Germinal center (tissue), 1 donor: Measurements from ENCODE around the gene NAV2.

ENCODE experiments used
- DNase-seq: peaks from one replicate; pipeline ENCODE4 v3.0.0; 2012; ENCODE audit warnings: mixed read lengths, low spot score

NAV2 gene

DNA sequence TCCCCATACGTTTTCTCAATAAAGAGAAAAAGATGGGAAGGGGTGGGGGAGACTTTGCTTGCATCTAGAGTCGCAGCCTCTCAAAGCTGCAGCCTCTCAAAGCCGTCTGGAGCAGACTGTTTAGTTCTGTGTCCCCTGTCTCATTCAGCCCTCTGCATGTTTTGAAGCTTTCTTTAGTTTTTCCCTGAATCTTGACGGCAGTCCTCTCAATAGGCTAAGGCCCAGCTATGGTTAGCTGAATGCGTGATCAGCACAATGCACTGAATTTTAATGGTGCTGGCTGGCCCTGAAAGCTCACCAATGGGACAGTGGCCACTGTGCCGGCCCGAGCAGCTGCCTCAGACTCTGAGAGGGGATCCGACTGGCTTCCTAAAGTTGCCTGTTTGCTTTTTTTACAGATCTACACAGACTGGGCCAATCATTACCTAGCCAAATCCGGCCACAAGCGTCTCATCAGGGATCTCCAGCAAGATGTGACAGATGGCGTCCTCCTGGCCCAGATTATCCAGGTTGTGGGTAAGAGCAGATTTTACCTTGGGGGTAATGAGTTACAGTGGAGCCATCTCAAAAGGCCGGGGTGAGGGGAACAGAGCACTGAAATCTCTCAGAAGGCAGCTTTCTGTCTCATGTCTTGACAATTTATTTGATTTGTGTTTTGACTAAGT, 119.6 kb downstream of the NAV2 start:
- DNase-seq = no peak

DNA sequence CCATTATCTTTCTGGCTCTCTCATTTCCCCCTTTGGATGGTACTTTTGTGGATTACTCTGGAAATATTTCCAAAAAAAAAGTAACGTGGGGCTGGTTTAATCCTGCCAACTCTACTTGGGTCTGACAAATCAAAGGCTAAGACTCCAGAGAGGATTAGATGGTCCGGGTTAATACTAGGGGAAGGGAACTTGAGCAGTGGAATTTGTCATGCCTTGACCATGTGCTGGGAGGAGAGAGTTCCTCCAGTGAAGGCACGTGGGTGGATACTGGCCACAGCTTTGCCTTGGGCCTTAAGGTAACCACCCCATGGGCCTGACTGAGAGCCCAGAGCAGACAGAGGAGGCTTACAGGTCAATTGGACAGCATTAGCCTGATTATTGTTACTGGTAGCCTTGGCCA, 120.3 kb downstream of the NAV2 start:
- no peak for DNase-seq

GRCh38 chr11:19834771-19835170, 122.1 kb downstream of the NAV2 start:
- no peak for DNase-seq

DNA sequence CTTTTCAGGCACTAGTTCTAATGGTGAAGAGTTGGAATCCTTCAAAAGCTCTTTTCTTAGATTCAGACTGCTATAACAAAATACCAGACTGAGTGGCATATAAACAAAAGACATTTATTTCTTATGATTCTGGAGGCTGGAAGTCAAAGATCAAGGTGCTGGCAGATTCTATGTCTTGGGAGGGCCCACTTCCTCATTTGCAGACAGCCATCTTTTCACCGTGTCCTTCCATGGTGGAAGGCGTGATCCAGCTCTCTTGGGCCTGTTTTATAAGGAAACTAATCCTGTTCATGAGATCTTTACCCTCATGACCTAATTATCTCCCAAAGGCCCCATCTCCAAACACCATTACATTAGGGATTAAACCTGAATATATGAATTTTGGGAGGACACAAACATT, 124.0 kb downstream of the NAV2 start:
- DNase-seq = no peak

- DNase-seq = no peak
Observed at GRCh38 chr11:19838994-19839768, 126.5 kb downstream of the NAV2 start.

GRCh38 chr11:19840961-19841360, 128.3 kb downstream of the NAV2 start:
- DNase-seq = no peak

DNA sequence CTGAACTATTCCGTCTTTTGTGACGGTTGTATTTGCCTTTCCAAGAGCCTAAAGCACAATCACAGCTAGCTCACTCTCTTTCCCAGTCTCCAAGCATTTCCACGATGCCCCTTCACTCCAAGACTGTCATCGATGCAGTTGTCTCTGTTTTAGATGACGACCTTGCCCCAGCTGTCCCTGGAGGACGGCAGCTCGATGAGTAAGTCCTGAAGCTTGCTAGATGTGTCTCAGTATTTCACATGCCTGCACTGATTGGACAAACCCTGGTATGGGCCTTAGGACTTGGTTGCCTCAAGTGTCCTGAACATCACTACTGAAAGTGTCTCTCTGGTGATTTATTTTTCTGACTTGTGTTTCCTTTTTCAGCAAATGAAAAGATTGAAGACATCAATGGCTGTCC, 129.9 kb downstream of the NAV2 start:
- no peak for DNase-seq

- no peak for DNase-seq
Observed at GRCh38 chr11:19843079-19843478, 130.4 kb downstream of the NAV2 start.

DNA sequence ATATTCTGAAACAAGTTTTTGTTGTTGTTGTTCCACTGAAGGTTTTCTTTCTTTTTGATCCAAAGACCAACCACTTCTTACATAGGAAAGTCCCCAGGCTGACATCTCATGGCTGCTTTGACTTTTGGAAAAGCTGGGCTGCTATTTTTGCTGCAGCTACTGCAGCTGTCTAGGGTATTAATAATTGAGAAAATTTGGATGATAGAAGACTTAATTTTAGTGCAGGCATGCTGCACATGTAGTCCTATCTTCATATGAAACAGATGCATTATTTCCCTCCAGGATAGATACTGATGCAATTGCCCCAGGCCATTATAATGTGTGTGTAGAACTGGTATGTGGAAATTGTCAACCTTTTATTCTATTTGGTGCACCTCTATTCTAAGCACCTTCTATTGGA, 131.4 kb downstream of the NAV2 start:
- DNase-seq = no peak

DNA sequence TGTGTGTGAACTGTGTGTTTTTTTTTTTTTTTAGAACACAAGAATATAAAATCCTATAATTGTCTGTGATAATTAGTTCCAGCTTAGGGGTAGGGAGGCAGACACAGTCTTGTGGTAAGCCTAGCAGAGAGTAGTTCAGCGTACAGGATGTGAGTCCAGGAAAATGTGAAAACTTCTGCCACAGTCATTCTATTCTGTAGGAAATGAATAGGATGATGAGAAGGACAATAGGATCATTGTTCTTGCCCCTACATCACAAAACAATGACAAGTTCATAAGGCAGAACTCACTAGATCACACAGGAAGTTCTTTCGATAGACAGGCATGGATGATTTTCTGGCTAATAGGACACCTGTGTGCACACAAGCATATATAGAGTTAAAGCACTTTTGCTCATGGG, 132.2 kb downstream of the NAV2 start:
- DNase-seq = no peak

DNA sequence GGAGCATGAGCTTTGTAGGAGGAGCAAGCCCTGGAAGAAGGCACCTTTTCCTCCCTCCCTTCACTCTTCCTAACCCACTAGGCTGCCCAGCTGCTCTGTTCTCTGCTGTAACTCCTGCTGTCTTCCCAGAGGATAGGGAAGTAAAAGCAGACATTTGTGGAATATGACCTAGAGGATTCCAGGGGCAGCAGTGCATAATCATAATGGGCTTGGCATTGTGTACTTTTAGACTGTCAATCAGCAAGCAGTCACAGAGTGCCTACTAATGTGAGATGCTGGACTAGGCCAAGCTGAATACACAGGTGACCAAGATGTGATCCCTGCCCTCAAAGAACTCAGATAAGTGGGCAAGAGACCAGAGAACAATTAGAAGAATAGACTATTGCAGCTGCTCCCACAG, 133.0 kb downstream of the NAV2 start:
- DNase-seq = no peak

- no peak for DNase-seq
Observed at GRCh38 chr11:19846654-19847305, 134.1 kb downstream of the NAV2 start.

GRCh38 chr11:19848219-19848618, 135.6 kb downstream of the NAV2 start:
- no peak for DNase-seq

DNA sequence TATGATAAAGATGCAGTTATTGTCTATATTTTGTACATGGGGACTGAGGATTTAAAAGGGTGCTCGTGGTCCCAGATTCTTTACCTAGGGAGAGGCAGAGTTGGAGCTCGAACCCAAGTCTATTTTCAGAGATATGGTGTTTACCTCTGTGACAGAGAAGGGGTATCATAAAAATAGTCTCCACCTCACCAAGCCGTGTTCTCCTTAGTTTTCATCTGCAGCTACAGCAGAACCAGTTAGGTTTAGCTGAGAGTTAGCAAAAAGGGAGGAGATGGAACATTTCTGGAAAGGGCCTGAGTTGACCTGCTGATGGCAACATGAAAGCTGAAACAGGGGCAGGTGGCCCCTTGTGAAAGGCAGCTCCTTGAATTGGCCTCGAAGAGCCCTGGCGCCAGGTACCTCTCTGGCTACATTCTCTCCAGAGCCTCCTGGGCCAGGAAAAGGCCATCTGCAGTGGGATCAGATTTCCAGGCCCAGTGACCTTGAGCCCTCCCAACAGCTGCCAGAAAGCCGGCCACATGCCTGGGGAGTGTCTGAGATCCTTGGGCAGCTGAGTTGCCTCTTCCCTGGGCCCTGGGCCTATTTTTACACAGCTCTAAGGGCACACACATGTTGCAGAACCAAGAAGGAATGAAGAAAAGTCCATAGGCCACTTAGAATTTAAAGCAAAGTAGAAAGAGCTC, 136.6 kb downstream of the NAV2 start:
- no peak for DNase-seq

DNA sequence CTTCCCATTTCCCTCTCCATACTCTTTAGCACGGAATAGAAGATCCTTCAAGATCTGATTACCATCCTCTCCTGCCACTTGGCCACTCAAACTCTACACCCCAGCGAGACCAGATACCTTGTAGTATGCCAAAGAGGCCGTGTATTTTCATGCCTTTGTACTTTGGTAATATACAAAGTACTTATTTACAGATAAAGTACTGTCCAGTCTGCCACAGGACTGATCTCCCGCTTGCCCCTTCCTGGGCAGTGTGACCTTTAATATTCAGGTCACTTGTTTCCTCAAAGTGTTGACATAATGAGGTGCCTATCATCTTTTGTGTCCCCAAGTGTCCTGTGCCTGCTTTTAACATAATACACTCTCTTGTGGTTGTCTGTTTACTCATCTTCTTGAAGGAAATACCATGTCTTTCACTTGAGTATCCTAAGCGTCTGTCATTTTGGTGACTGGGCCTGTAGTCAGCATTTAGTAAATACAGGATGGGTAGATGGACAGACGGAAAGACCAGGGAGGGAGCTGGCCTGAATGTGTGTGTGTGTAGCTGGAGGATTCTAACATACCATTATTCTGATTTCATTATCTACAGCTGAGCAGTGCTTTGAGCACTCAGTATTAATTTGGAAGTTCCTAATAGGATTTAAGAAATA, 137.4 kb downstream of the NAV2 start:
- no peak for DNase-seq

DNA sequence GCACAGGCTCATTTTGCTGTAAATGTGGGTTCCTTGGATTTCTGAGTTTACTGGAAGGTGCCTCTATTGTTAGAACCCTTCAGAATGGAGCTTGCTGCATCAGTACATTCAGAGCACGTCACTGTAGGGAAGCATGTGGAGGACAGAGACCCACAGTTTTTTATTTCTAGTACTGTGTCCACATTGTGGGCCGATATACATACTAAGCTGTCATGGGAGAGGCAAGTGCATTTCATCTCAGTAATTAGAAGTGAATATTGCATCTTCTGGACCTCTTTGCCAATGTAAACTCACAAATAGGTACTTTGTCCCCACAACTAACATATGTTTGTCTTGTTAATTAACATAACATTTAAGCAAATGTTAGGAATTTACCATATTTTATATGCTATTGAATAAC, 139.7 kb downstream of the NAV2 start:
- no peak for DNase-seq

DNA sequence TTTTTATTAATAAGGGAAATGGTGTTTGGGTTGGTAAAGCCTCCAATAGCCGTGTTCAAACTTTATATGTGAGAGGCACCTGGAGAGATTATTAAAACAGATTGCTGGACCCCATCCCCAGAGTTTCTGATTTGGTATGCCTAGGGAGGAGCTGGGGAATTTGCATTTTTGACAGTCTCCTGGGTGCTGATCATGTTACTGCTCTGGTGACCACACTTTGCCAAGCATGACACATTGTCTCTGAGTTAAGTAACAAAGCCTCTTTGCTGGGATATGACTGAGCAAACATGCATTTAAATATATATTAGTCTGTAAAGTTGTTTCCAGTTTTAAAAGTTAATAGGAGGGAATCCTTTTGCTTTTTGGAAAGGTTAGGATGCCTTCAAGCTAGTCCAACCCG, 140.4 kb downstream of the NAV2 start:
- no peak for DNase-seq

DNA sequence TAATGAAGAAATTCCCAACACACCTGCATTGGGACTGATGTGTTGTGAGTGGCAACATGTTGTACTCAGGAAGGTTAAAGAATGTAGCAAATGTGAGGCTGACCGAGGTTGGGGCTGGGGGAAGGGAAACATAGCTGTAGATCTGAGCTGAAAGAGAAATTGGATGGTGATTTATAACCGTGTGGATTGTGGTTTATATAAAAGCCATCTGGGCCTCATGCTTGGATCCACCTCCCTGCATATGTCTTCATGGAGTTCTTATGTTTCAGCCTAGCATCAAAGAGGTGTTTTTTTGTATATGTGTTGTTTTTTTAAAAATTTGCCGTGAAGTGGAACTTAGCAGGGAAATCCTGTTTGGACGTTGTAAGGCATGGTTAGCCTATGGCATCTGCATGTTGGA, 141.3 kb downstream of the NAV2 start:
- no peak for DNase-seq

GRCh38 chr11:19861171-19861570, 148.5 kb downstream of the NAV2 start:
- DNase-seq = no peak

GRCh38 chr11:19862091-19862490, 149.5 kb downstream of the NAV2 start:
- no peak for DNase-seq

GRCh38 chr11:19864141-19865140, 151.8 kb downstream of the NAV2 start:
- no peak for DNase-seq
